ENCODE results near the gene GPR158. TPM values are rescaled to one million over a fixed set of nuclear protein-coding genes. Genes with fewer than 3 reads are reported as not detected.

GPR158 gene
- total and polyA plus RNA-seq, 2 of the 8 experiments (the other 6 are each of a cell fraction or from before 2014, with no cell fraction given) = 0.14 to 0.78 TPM

- TF ChIP-seq CHD7 (IDR thresholded peaks at IDR 0.05; ENCODE audit: insufficient replicate concordance, low read length) (no peak), CTCF (IDR thresholded peaks at IDR 0.05; ENCODE audit: control extremely low read depth in 1 of 3, insufficient read depth in 1 of 3, low read depth in 1 of 3, low read length in 3 of 3) (no peak), TCF12 (IDR thresholded peaks at IDR 0.05; ENCODE audit: low read depth, low read length) (no peak), CBX5 (IDR thresholded peaks at IDR 0.05; ENCODE audit: low read depth, low read length) (no peak), BACH1 (IDR thresholded peaks at IDR 0.05; ENCODE audit: low read length) (no peak), TBP (IDR thresholded peaks at IDR 0.05; ENCODE audit: low read depth, low read length) (no peak)
Observed at GRCh38 chr10:25159591-25159990, 15.2 kb upstream of the GPR158 start (continued).
